Vagina (tissue), 2 donors: ENCODE measurements around the gene TH.

Experiments
- CTCF ChIP-seq, 3 experiments: fragments of 450-650 bp in 2 of 3; fragments of 200-600 bp in 1 of 3; sonication (generic) in 1 of 3; IDR thresholded peaks; one replicate each; pipeline ENCODE4 v1.5.1; 2017 to 2019; ENCODE audit warnings: antibody characterized with exemption in 3 of 3, mild to moderate bottlenecking in 2 of 3, moderate library complexity in 2 of 3
- POLR2A ChIP-seq, 2 donors: fragments of 450-650 bp; IDR thresholded peaks; one replicate each; pipeline ENCODE4 v1.6.1; 2017; ENCODE audit warnings: antibody characterized with exemption in 2 of 2, mild to moderate bottlenecking in 2 of 2, moderate library complexity in 2 of 2
- POLR2AphosphoS5 ChIP-seq, 2 donors: sonication (generic); formaldehyde crosslinking; IDR thresholded peaks; one replicate each; pipeline ENCODE4 v1.9.0; 2017; ENCODE audit warnings: antibody characterized with exemption in 2 of 2, mild to moderate bottlenecking in 2 of 2, low read depth in 1 of 2; ENCODE audit not compliant: insufficient read depth in 1 of 2

- TF ChIP-seq CTCF (IDR thresholded peaks at IDR 0.05), result no peak
- no peak for TF ChIP-seq POLR2AphosphoS5 (IDR thresholded peaks at IDR 0.05; ENCODE audit: insufficient read depth in 1 of 2, low read depth in 1 of 2)
- no peak for TF ChIP-seq POLR2A (IDR thresholded peaks at IDR 0.05)
Observed at GRCh38 chr11:2149460-2149859, 22.2 kb downstream of the TH start.
